ENCODE results near the gene CDKN3.
"Not testable (repeated sequence)": the region's sequence is repeated elsewhere in the genome, so short reads cannot be mapped to it uniquely, and the experiment has no call there.

Gene CDKN3

DNA sequence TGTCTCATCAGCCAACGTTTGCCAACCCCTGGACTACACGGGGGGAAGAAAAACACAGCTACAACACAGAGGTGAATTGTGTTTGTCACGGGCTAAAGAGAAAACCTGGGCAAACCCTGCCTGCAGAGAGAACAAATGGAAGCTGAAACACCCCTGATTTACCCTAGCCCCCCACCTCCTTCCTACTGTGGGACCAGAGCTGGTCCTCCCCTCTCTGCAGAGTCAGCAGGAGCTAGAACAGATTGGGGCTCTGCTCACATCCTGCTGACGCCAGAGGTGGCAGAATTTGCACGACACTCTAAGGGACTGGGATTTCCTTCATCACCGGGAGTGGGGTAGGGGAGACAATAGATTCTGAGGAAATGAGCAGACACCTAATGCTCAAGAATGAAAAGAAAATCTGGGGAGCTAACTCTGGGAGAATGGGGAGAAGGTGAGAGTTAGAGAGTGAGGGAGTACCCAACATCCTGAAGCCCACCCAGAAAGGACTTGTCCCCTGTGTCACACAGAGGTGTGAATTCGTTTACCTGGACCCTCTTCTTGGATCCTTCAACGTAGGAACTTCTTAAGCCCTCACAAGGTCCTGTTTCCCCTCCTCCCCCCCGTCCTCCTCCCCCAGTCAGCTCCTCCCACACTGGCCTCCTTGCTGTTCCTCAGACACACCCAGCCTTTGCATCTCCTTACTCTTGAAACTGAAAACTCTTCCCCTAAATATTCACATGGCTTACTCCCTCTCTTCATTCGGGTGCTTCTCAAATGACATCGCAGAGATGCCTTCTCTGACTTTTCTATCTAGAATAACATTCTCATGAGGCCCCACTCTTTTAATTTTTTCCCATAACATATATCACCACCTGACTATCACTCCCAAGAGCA lies 26.2 kb upstream of the CDKN3 start:
- no peak for DNase-seq

- no peak for DNase-seq
These were observed 22.5 kb upstream of the CDKN3 start for GRCh38 chr14:54374117-54374884.

DNA sequence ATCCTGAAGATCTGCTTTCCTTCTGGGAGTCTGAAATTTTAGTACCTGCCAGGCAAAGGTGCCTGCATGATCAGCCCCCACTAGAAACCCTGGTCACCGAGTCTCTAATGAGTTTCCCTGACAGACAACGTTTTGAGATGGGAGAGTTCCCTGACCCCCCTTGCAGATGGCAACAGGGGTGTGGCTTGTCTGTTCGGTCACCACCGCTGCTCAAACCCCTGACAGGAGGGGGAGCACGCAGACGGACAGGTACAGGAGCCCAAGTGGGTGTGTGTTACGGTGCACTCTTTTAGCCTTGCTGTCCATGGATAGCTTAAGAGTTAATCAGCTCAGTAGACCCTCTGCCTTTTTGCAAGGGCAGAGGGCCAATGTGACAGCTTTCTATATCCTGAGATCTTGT lies 19.3 kb upstream of the CDKN3 start:
- no peak for DNase-seq

DNA sequence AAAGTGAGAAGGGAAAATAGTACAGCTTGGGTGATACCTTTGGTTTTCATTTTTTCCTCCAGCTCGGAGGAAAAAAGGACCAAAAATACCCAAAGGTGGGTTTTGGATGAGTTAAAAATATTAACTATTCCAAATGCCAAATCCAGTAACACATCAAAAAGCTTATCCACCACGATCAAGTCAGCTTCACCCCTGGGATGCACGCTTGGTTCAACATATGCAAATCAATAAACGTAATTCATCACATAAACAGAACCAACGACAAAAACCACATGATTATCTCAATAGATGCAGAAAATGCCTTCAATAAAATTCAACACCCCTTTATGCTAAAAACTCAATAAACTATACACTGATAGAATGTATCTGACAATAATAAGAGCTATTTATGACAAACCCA lies 17.9 kb upstream of the CDKN3 start:
- not testable (repeated sequence) for DNase-seq

DNA sequence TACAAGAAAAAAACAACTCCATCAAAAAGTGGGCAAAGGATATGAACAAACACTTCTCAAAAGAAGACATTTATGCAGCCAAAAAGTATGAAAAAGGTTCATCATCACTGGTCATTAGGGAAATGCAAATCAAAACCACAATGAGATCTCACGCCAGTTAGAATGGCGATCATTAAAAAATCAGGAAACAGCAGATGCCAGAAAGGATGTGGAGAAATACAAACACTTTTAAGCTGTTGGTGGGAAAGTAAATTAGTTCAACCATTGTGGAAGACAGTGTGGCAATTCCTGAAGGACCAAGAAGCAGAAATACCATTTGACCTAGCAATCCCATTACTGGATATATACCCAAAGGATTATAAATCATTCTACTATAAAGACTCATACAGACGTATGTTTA lies 16.2 kb upstream of the CDKN3 start:
- not testable (repeated sequence) for DNase-seq

DNA sequence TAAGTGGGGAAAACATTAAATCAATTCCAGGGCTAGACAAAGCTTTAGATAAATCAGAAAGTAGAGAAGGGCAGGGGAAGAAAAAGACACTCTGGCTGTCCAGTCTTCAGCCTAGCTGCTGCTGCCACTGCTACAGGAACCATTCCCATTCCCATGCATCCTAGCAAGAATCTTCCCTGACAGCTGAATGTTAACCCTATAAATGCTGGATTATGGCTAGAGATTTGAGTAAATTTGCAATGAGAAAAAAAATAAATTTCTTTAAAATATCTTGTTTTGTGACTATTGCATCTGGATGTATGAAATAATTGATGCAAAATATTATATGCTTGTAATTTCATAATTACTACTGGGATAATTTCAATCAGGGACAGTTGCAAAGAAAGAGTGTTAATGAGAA lies 15.0 kb upstream of the CDKN3 start:
- no peak for DNase-seq

- DNase-seq = no peak
These were observed 13.0 kb upstream of the CDKN3 start for GRCh38 chr14:54383835-54384234.

DNA sequence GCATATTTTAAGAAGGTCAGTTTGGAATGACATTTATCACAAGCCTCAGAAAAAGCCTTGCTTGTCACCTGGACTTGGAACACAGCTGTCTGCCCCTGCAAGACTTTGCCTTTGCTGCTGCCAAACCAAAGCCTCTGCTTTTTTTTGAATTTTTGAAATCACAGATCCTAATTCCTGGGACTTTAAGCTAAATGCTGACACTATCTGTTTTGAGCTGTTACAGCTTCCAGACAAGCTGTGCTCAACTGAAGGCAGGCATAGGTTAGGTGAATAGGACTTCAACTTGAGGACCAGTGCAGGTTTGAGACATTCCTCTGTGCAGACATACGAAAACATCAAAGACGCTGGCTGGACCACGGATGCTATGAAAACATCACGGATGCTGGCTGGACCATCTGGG lies 11.3 kb upstream of the CDKN3 start:
- no peak for DNase-seq

DNA sequence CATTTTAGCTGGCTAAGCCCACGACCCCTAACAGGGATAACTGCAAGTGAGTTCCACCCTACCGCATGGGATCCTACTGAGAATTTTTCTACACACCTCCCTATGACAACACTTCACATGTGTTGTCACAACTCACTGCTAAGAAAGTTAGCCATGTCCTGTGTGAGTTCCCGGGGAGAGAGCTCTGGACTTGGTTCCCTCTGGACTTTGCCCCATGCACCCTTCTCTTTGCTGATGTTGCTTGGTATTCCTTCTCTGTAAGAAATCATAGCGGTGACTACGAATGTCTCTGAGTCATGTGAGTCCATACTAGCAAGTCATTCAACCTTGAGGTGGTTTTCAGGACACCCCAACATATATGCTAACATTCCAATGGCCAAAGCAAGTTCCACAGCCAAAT lies 9.5 kb upstream of the CDKN3 start:
- DNase-seq = no peak

- no peak for DNase-seq
These were observed 4.5 kb upstream of the CDKN3 start for GRCh38 chr14:54392131-54392859.

- not testable (repeated sequence) for DNase-seq
These were observed 3.6 kb upstream of the CDKN3 start for GRCh38 chr14:54392986-54393884.

DNA sequence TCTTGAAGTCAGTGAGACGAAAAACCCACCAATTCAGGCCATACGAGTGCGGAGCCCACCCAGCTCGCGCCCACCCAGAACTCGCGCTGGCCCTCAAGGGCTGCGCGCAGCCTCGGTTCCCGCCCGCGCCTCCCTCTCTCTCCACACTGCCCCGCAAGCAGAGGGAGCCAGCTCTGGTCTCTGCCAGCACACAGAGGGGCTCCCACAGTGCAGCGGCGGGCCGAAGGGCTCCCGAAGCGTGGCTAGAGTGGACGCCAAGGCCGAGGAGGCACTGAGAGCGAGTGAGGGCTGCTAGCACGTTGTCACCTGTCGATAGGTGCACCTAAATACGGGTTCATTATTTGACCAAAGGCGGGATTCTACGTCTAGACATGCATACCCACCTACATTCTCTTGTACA lies 2.2 kb upstream of the CDKN3 start:
- DNase-seq = no peak

GRCh38 chr14:54395284-54395683 lies 1.5 kb upstream of the CDKN3 start:
- DNase-seq = no peak

GRCh38 chr14:54395716-54396115 lies 1.1 kb upstream of the CDKN3 start:
- DNase-seq = no peak

- DNase-seq = no peak
These were observed 669 bp upstream of the CDKN3 start for GRCh38 chr14:54396183-54396492.

DNA sequence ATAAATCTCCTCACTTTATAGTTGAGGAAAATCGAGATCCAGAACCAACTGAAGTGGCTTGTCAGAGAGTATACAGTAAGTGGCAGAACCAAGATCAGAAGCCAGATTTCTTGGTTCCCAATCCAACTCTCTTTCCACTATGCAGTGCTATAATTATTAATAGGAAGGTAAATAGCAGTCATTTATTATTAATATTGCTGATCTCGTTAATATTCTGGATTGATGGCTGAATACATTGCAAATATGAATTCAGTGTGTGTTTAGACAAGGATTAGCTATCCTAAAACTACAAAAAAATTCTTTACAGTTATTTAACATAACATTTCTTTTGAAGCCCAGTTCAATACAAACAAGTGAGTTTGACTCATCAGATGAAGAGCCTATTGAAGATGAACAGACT lies 2.8 kb downstream of the CDKN3 start:
- DNase-seq = no peak

DNA sequence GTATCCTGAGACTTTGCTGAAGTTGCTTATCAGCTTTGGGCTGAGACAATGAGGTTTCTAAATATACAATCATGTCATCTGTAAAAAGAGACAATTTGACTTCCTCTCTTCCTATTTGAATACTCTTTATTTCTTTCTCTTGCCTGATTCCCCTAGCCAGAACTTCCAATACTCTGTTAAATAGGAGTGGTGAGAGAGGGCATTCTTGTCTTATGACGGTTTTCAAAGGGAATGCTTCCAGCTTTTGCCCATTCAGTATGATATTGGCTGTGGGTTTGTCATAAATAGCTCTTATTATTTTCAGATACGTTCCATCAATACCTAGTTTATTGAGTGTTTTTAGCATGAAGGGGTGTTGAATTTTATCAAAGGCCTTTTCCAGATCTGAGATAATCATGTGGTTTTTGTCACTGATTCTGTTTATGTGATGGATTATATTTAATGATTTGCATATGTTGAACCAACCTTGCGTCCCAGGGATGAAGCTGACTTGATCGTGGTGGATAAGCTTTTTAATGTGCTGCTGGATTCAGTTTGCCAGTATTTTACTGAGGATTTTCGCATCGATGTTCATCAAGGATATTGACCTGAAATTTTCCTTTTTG lies 6.7 kb downstream of the CDKN3 start:
- DNase-seq = not testable (repeated sequence)

DNA sequence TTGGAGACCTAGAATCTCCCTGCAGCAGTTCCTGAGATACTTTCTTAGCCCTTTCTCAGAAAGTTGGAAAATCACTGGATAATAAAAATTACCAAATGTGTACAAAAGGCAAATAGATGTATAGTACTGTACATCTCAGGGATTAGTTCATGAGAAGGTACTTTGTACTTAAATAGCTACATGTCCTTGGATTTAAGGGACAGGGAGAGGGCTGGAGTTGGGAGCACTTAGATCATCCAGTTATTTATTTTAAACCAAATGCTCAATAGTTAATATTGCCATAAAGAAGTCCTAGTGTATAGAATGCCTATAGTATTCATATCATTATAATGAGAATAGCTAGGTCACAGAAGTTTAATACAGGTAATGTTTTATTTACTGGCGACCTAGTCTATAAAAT lies 13.4 kb downstream of the CDKN3 start:
- no peak for DNase-seq

DNA sequence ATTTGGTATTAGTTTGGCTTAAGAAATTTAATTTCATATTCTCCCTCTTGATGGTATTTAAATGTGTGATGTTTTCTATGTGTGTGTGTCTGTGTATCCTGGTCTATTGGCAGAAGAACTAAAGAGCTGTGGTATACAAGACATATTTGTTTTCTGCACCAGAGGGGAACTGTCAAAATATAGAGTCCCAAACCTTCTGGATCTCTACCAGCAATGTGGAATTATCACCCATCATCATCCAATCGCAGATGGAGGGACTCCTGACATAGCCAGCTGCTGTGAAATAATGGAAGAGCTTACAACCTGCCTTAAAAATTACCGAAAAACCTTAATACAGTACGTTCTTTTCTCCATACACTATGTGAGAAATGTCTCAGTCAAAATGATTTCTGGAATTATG lies 14.6 kb downstream of the CDKN3 start:
- DNase-seq = no peak

- DNase-seq = peak; percentile 9
These were observed 23.8 kb downstream of the CDKN3 start for GRCh38 chr14:54420478-54421142.

- DNase-seq = no peak
These were observed 27.2 kb downstream of the CDKN3 start for GRCh38 chr14:54423991-54424390.

DNA sequence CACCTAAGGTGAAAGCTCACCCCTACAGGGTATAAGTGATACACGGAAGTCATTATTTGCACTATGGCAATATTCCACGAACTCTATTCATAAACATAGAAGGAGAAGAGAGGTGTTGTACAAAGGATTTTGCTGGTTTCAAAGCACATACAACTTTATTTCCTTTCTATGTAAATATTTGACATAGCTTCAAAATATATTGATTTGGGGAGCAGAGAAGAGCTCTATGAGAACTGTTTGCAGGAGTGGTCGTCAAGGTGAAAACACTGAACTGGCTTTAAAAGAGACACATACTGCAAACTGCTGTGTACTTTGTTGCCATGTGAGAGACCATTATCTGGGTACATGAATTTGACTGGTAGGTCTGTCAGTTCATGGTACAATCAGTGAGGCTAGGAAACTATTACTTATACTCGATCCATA lies 27.7 kb downstream of the CDKN3 start:
- no peak for DNase-seq
